GM18909 (cell line): ENCODE results near the gene OVCA2.

Experiments used
- ATAC-seq: cut with Tn5 transposase; IDR thresholded peaks from one replicate; pipeline ENCODE4 v1.9.1; 2021; ENCODE audit warnings: mild to moderate bottlenecking; ENCODE audit not compliant: unreplicated experiment, poor library complexity

The OVCA2 gene

GRCh38 chr17:2041561-2042389 lies at the start of gene OVCA2:
Gene OVCA2, plus strand, starts transcription at chr17:2042022. Its CDS starts 26 bp downstream, at chr17:2042048.
- peak; percentile 93 for ATAC-seq

- no peak for ATAC-seq
These were observed 49.3 kb upstream of the OVCA2 start for GRCh38 chr17:1992541-1992940.

GRCh38 chr17:1994707-1995106 lies 47.1 kb upstream of the OVCA2 start:
- ATAC-seq = no peak

- no peak for ATAC-seq
These were observed 46.4 kb upstream of the OVCA2 start for GRCh38 chr17:1995321-1995892.

- ATAC-seq = no peak
These were observed 45.7 kb upstream of the OVCA2 start for GRCh38 chr17:1995907-1996799.

- no peak for ATAC-seq
These were observed 45.0 kb upstream of the OVCA2 start for GRCh38 chr17:1996800-1997288.

- no peak for ATAC-seq
These were observed 44.4 kb upstream of the OVCA2 start for GRCh38 chr17:1997289-1997926.

- no peak for ATAC-seq
These were observed 43.7 kb upstream of the OVCA2 start for GRCh38 chr17:1997927-1998742.

GRCh38 chr17:1999557-2000251 lies 42.1 kb upstream of the OVCA2 start:
- no peak for ATAC-seq

- ATAC-seq = no peak
These were observed 39.0 kb upstream of the OVCA2 start for GRCh38 chr17:2002767-2003329.

GRCh38 chr17:2003525-2003924 lies 38.3 kb upstream of the OVCA2 start:
- ATAC-seq = no peak

GRCh38 chr17:2004435-2004952 lies 37.3 kb upstream of the OVCA2 start:
- ATAC-seq = no peak

GRCh38 chr17:2008332-2009126 lies 33.3 kb upstream of the OVCA2 start:
- no peak for ATAC-seq

- no peak for ATAC-seq
These were observed 32.1 kb upstream of the OVCA2 start for GRCh38 chr17:2009737-2010136.

- ATAC-seq = no peak
These were observed 30.1 kb upstream of the OVCA2 start for GRCh38 chr17:2011411-2012371.

GRCh38 chr17:2012499-2012898 lies 29.3 kb upstream of the OVCA2 start:
- no peak for ATAC-seq
